Vagina (tissue), 2 donors: ENCODE results near the gene IGFN1.

Experiments used
- POLR2AphosphoS5 ChIP-seq, 2 donors: sonication (generic); formaldehyde crosslinking; IDR thresholded peaks; one replicate each; pipeline ENCODE4 v1.9.0; 2017; ENCODE audit warnings: antibody characterized with exemption in 2 of 2, mild to moderate bottlenecking in 2 of 2, low read depth in 1 of 2; ENCODE audit not compliant: insufficient read depth in 1 of 2
- TF ChIP-seq, protein P1 (sequence below), 3 experiments: fragments of 450-650 bp in 2 of 3; fragments of 200-600 bp in 1 of 3; sonication (generic) in 1 of 3; IDR thresholded peaks; one replicate each; pipeline ENCODE4 v1.5.1; 2017 to 2019; ENCODE audit warnings: antibody characterized with exemption in 3 of 3, mild to moderate bottlenecking in 2 of 3, moderate library complexity in 2 of 3

DNA sequence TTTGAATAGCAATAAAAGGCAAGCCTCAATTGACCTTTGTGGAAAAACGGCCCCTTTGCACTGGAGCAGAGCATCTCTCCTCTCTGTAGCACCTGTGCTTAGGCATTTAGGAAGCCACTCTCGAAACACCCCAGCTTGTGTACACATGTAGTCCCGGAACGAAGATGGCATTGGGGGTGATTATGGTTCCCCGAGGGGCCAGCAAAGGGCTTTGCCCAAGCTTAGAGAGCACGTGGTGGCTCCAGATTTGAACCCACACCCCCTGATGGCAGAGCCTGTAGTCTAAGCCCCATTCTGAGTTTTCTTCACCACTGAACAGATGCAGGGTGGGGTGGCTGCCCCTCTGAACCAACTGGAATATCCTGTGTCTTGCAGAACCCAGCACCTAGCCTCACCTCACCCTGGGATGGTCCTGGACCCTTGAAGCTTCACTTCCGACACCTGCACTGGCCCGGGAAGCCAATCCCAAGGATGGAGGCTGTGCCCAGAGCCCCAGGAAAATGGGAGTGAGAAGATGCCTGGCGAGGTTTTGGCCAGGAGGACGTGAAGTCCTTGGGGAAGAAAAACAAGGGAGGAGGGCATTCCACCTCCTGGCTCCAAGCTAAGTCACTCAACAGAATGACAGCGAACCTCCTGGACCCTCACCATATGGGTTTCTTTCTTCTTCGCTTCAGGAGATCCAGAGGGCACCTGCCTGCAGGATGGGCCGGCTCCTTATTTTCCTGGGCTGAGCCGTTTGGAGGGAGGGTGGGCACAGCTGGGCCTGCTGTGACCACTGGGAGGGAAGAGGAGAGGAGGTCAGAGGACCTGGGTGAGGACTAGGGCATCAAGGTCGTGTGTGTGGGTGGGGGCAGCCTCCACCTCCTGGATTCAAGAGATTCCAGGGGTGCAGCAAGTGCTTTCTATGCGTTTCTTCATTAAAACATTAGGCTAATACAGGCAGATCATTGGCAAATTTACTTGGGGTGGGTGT lies 37.7 kb downstream of the IGFN1 start:
- TF ChIP-seq, protein P1, sequence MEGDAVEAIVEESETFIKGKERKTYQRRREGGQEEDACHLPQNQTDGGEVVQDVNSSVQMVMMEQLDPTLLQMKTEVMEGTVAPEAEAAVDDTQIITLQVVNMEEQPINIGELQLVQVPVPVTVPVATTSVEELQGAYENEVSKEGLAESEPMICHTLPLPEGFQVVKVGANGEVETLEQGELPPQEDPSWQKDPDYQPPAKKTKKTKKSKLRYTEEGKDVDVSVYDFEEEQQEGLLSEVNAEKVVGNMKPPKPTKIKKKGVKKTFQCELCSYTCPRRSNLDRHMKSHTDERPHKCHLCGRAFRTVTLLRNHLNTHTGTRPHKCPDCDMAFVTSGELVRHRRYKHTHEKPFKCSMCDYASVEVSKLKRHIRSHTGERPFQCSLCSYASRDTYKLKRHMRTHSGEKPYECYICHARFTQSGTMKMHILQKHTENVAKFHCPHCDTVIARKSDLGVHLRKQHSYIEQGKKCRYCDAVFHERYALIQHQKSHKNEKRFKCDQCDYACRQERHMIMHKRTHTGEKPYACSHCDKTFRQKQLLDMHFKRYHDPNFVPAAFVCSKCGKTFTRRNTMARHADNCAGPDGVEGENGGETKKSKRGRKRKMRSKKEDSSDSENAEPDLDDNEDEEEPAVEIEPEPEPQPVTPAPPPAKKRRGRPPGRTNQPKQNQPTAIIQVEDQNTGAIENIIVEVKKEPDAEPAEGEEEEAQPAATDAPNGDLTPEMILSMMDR (IDR thresholded peaks at IDR 0.05): no peak
- TF ChIP-seq POLR2AphosphoS5 (IDR thresholded peaks at IDR 0.05; ENCODE audit: insufficient read depth in 1 of 2, low read depth in 1 of 2): no peak
